KOPT-K1 (cell line): ENCODE data around the gene PDE5A.
"Not testable (repeated sequence)": the region's sequence is repeated elsewhere in the genome, so short reads cannot be mapped to it uniquely, and the experiment has no call there.

Source experiments
- H3K27ac ChIP-seq: fragments of 200-600 bp; sonication (generic); 2 replicates; pipeline ENCODE4 v1.5.1; 2016; ENCODE audit warnings: antibody characterized with exemption, mild to moderate bottlenecking, low read depth, low read length; ENCODE audit not compliant: poor library complexity, severe bottlenecking
- H3K36me3 ChIP-seq: fragments of 200-600 bp; sonication (generic); 2 replicates; pipeline ENCODE4 v1.5.1; 2017; ENCODE audit warnings: antibody characterized with exemption, mild to moderate bottlenecking, low read length, moderate library complexity; ENCODE audit not compliant: insufficient read depth
- H3K9me3 ChIP-seq: fragments of 200-600 bp; sonication (generic); 2 replicates; pipeline ENCODE4 v1.5.1; 2017; ENCODE audit warnings: antibody characterized with exemption, low read length, mild to moderate bottlenecking; ENCODE audit not compliant: insufficient read depth, poor library complexity, severe bottlenecking

Gene PDE5A

GRCh38 chr4:119454491-119455270, 173.9 kb downstream of the PDE5A start:
- peak overlapping the region; percentile 85 for H3K27ac ChIP-seq
- H3K9me3 ChIP-seq, H3K36me3 ChIP-seq: not testable (repeated sequence)

- not testable (repeated sequence) for H3K9me3 ChIP-seq, H3K36me3 ChIP-seq
- H3K27ac ChIP-seq, result peak overlapping the region; percentile 85
These were observed 174.5 kb downstream of the PDE5A start for GRCh38 chr4:119454151-119454490.

GRCh38 chr4:119453286-119453685, 175.3 kb downstream of the PDE5A start:
- H3K36me3 ChIP-seq, result not testable (repeated sequence)

GRCh38 chr4:119449851-119450250, 178.8 kb downstream of the PDE5A start:
- not testable (repeated sequence) for H3K27ac ChIP-seq, H3K9me3 ChIP-seq, H3K36me3 ChIP-seq

More at GRCh38 chr4:119453286-119453685, 175.3 kb downstream of the PDE5A start:
- H3K27ac ChIP-seq, H3K9me3 ChIP-seq: not testable (repeated sequence)
